Hepatocyte (in vitro differentiated cells): ENCODE data around the gene SEC23B. TPM values are rescaled to one million over a fixed set of nuclear protein-coding genes. Genes with fewer than 3 reads are reported as not detected.
"Not testable (repeated sequence)": the region's sequence is repeated elsewhere in the genome, so short reads cannot be mapped to it uniquely, and the experiment has no call there.

Source experiments
- DNase-seq: peaks from one replicate; pipeline ENCODE4 v3.0.0-alpha.2; 2016; ENCODE audit warnings: low spot score
- H2AFZ ChIP-seq: fragments of 200-600 bp; sonication (generic); 2 replicates; pipeline ENCODE4 v1.6.0; 2016; ENCODE audit warnings: antibody characterized with exemption, mild to moderate bottlenecking
- H3K27ac ChIP-seq: fragments of 200-600 bp; sonication (generic); 2 replicates; pipeline ENCODE4 v1.5.1; 2016; ENCODE audit warnings: mild to moderate bottlenecking
- H3K27me3 ChIP-seq: fragments of 200-600 bp; sonication (generic); 2 replicates; pipeline ENCODE4 v1.6.1; 2016
- H3K36me3 ChIP-seq: fragments of 200-600 bp; sonication (generic); replicated peaks from 2 replicates; pipeline ENCODE4 v1.5.1; 2016; ENCODE audit warnings: low read depth; ENCODE audit not compliant: insufficient read depth
- H3K4me1 ChIP-seq: fragments of 200-600 bp; sonication (generic); 2 replicates; pipeline ENCODE4 v1.5.1; 2016; ENCODE audit warnings: mild to moderate bottlenecking, moderate library complexity; ENCODE audit not compliant: insufficient read depth
- H3K4me2 ChIP-seq: fragments of 200-600 bp; sonication (generic); 2 replicates; pipeline ENCODE4 v1.6.0; 2016
- H3K4me3 ChIP-seq: fragments of 200-600 bp; sonication (generic); 2 replicates; pipeline ENCODE4 v1.5.1; 2016; ENCODE audit warnings: mild to moderate bottlenecking
- H3K79me2 ChIP-seq: fragments of 200-600 bp; sonication (generic); 2 replicates; pipeline ENCODE4 v1.6.0; 2017; ENCODE audit warnings: mild to moderate bottlenecking
- H3K9me2 ChIP-seq: fragments of 200-600 bp; sonication (generic); replicated peaks from 2 replicates; pipeline ENCODE4 v1.6.0; 2017; ENCODE audit warnings: mild to moderate bottlenecking; ENCODE audit not compliant: insufficient read depth
- H3K9me3 ChIP-seq: fragments of 200-600 bp; sonication (generic); 2 replicates; pipeline ENCODE4 v1.5.1; 2016; ENCODE audit warnings: low read depth, mild to moderate bottlenecking
- H4K20me1 ChIP-seq: fragments of 200-600 bp; sonication (generic); 2 replicates; pipeline ENCODE4 v1.6.0; 2016; ENCODE audit warnings: mild to moderate bottlenecking; ENCODE audit not compliant: insufficient read depth, poor library complexity, severe bottlenecking
- CTCF ChIP-seq: fragments of 200-600 bp; sonication (generic); IDR thresholded peaks from 2 replicates; pipeline ENCODE4 v1.5.1; 2016; ENCODE audit warnings: antibody characterized with exemption, mild to moderate bottlenecking; ENCODE audit not compliant: poor library complexity
- EZH2 ChIP-seq: fragments of 200-600 bp; sonication (generic); IDR thresholded peaks from 2 replicates; pipeline ENCODE4 v1.6.1; 2016; ENCODE audit warnings: antibody characterized with exemption, mild to moderate bottlenecking, borderline replicate concordance
- EZH2phosphoT487 ChIP-seq: fragments of 200-600 bp; sonication (generic); IDR thresholded peaks from one replicate; pipeline ENCODE4 v1.6.1; 2018; ENCODE audit warnings: antibody characterized with exemption, mild to moderate bottlenecking, low read depth, moderate library complexity; ENCODE audit not compliant: unreplicated experiment, severe bottlenecking
- WGBS: methylation state at CpG from one replicate; pipeline ENCODE4 v1.1.6; 2016; ENCODE audit warnings: low lambda C conversion rate; ENCODE audit errors: missing lambda C conversion rate; 5-methylcytosine and 5-hydroxymethylcytosine counted together
- polyA plus RNA-seq: library from polyadenylated mRNA; unstranded; fragments of >200 nt; fragmentation: Nextera tagmentation; extraction: Ambion mirVana; gene quantifications from 2 replicates; pipeline ENCODE4 v1.2.1, GENCODE V29; 2016
- total RNA-seq: library from RNA; depleted of rRNA; stranded (reverse); fragments of >200 nt; gene quantifications from 2 replicates; pipeline ENCODE4 v1.2.3, GENCODE V29; 2014

The SEC23B gene
- total and polyA plus RNA-seq, 2 experiments from 2014 or later, result 49.9 to 50.4 TPM

- no peak overlapping the region for H3K4me3 ChIP-seq
- H3K27me3 ChIP-seq, result no peaks in the 10 kb centered on the region
- H2AFZ ChIP-seq, result no peak overlapping the region
- no peak overlapping the region for H3K27ac ChIP-seq
- 100% methylated on average over 1 of the region's 1 CpG for WGBS
- H3K79me2 ChIP-seq, result peaks cover 45% of the 10 kb centered on the region
- no peak for DNase-seq
- H3K4me1 ChIP-seq, result peaks cover 7% of the 10 kb centered on the region
- H3K9me2 ChIP-seq, result no peaks in the 10 kb centered on the region
- H3K4me2 ChIP-seq, result no peak overlapping the region
- no peaks in the 10 kb centered on the region for H4K20me1 ChIP-seq
- TF ChIP-seq CTCF (no peak), EZH2phosphoT487 (no peak), EZH2 (no peak)
- H3K9me3 ChIP-seq, result no peaks in the 10 kb centered on the region
- no peaks in the 10 kb centered on the region for H3K36me3 ChIP-seq
Measured at GRCh38 chr20:18511571-18511970, 3.8 kb downstream of the SEC23B start.

DNA sequence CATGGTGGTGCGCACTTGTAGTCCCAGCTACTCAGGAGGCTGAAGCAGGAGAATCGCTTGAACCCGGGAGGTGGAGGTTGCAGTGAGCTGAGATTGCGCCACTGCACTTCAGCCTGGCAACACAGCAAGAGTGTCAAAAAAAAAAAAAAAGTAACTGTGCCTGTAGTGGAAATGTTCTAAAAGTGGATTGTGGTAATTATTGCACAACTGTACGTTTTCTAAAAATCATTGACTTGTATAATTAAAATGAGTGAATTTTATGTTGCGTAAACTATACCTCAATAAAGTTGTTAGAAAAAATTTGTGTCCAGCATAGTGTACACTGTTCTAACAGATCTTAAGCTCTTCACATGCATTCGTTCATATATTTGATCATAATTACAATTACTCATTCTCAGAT lies 5.5 kb downstream of the SEC23B start:
- Histone ChIP-seq H3K27ac (no peak overlapping the region), H3K9me2 (no peaks in the 10 kb centered on the region), H3K4me3 (no peak overlapping the region), H2AFZ (no peak overlapping the region), H3K4me1 (peaks cover 7% of the 10 kb centered on the region), H3K4me2 (no peak overlapping the region), H3K36me3 (no peaks in the 10 kb centered on the region), H4K20me1 (no peaks in the 10 kb centered on the region), H3K9me3 (no peaks in the 10 kb centered on the region), H3K27me3 (no peaks in the 10 kb centered on the region), H3K79me2 (peaks cover 46% of the 10 kb centered on the region)
- TF ChIP-seq CTCF (no peak), EZH2phosphoT487 (no peak), EZH2 (no peak)
- no peak for DNase-seq
- 97% methylated on average over 7 of the region's 7 CpGs for WGBS

DNA sequence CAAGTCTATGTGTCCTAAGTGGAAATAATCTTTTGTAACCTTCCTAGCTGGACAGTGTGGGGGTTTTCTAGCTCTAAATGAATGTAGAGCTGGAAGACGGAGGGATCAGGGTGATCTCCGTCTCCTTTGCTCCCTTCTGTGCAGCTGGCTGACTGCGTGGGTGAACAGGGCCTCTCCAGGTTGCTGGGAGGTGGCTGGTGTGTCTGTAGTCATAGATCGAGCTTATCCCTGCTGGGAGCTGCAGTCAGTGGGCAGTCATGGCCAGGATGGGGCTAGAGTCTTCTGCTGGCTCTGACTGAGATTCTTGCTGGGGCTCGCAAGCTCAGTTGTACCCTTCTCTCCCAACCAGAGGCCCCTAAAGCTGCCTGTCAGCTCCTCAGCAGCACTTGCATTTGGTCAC lies 6.4 kb downstream of the SEC23B start:
- H3K4me1 ChIP-seq, result peaks cover 2% of the 10 kb centered on the region
- no peaks in the 10 kb centered on the region for H3K9me3 ChIP-seq
- no peak overlapping the region for H3K4me3 ChIP-seq
- no peak overlapping the region for H3K4me2 ChIP-seq
- H2AFZ ChIP-seq, result no peak overlapping the region
- peaks cover 37% of the 10 kb centered on the region for H3K79me2 ChIP-seq
- no peaks in the 10 kb centered on the region for H3K9me2 ChIP-seq
- DNase-seq, result no peak
- H3K27ac ChIP-seq, result no peak overlapping the region
- 92% methylated on average over 5 of the region's 5 CpGs for WGBS
- no peaks in the 10 kb centered on the region for H4K20me1 ChIP-seq
- TF ChIP-seq EZH2phosphoT487, result no peak
- no peak for TF ChIP-seq CTCF
- no peak for TF ChIP-seq EZH2
- H3K36me3 ChIP-seq, result no peaks in the 10 kb centered on the region
- no peaks in the 10 kb centered on the region for H3K27me3 ChIP-seq

- H3K27ac ChIP-seq, result no peak overlapping the region
- H4K20me1 ChIP-seq, result no peaks in the 10 kb centered on the region
- no peak for DNase-seq
- H3K36me3 ChIP-seq, result no peaks in the 10 kb centered on the region
- no peaks in the 10 kb centered on the region for H3K27me3 ChIP-seq
- no peak overlapping the region for H3K4me3 ChIP-seq
- H2AFZ ChIP-seq, result no peak overlapping the region
- TF ChIP-seq CTCF, result no peak
- no peak for TF ChIP-seq EZH2
- no peak for TF ChIP-seq EZH2phosphoT487
- H3K4me2 ChIP-seq, result no peak overlapping the region
- H3K9me3 ChIP-seq, result no peaks in the 10 kb centered on the region
- H3K79me2 ChIP-seq, result peaks cover 23% of the 10 kb centered on the region
- no peaks in the 10 kb centered on the region for H3K9me2 ChIP-seq
- no peaks in the 10 kb centered on the region for H3K4me1 ChIP-seq
Measured at GRCh38 chr20:18515973-18516372, 8.2 kb downstream of the SEC23B start.

DNA sequence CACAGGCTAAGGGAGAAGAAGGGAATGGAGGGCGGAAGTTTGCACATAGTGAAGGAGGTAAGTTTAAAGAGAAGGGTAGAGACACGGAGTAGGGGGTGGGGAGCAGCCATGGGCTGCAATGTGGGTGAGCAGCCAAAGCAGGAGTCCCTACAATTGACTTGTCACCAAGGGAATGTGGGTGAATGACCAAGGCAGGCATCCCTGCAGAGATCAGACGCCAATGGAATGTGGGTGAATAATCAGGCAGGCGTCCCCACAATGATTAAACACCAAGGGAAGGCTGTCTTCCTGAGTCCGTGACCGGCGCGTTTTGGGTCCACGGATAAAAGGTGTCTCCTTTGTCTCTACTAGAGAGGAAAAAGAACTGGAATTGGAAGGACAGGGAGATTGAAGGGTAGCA lies 14.3 kb downstream of the SEC23B start:
- 96% methylated on average over 9 of the region's 9 CpGs for WGBS
- not testable (repeated sequence) for H3K79me2 ChIP-seq, H3K27me3 ChIP-seq, H3K4me2 ChIP-seq, H3K27ac ChIP-seq, DNase-seq, H4K20me1 ChIP-seq, H3K4me3 ChIP-seq, H3K4me1 ChIP-seq, H3K9me2 ChIP-seq, H3K36me3 ChIP-seq, H2AFZ ChIP-seq, H3K9me3 ChIP-seq
